OCI-LY1 (cell line): ENCODE measurements around the gene SPOCD1.

Source experiments
- H2AFZ ChIP-seq: fragments of 200-600 bp; sonication (generic), shearing (Covaris generic); 2 replicates; pipeline ENCODE4 v1.6.0; 2014; ENCODE audit warnings: antibody characterized with exemption, mild to moderate bottlenecking, low read length
- H3F3A ChIP-seq: fragments of 200-600 bp; sonication (generic), shearing (Covaris generic); 2 replicates; pipeline ENCODE4 v1.6.0; 2014; ENCODE audit warnings: mild to moderate bottlenecking, antibody characterized with exemption, low read length, moderate library complexity; ENCODE audit not compliant: insufficient read depth
- H3K27ac ChIP-seq: fragments of 200-600 bp; sonication (generic); 2 replicates; pipeline ENCODE4 v1.5.1; 2014; ENCODE audit warnings: low read length, mixed run types, mild to moderate bottlenecking, low read depth; ENCODE audit not compliant: poor library complexity, severe bottlenecking
- H3K27me3 ChIP-seq: fragments of 200-600 bp; sonication (generic); 2 replicates; pipeline ENCODE4 v1.6.0; 2014; ENCODE audit warnings: antibody characterized with exemption, mild to moderate bottlenecking, low read length, moderate library complexity; ENCODE audit not compliant: insufficient read depth
- H3K36me3 ChIP-seq: fragments of 200-600 bp; sonication (generic); 2 replicates; pipeline ENCODE4 v1.6.1; 2014; ENCODE audit warnings: mild to moderate bottlenecking, antibody characterized with exemption, low read length, moderate library complexity, mixed read lengths; ENCODE audit not compliant: insufficient read depth
- H3K4me1 ChIP-seq: fragments of 200-600 bp; sonication (generic); 2 replicates; pipeline ENCODE4 v1.5.1; 2014; ENCODE audit warnings: mild to moderate bottlenecking, low read length, moderate library complexity; ENCODE audit not compliant: insufficient read depth, severe bottlenecking
- H3K4me2 ChIP-seq: fragments of 200-600 bp; sonication (generic), shearing (Covaris generic); 2 replicates; pipeline ENCODE4 v1.6.1; 2014; ENCODE audit warnings: low read length
- H3K4me3 ChIP-seq: fragments of 200-600 bp; sonication (generic); 2 replicates; pipeline ENCODE4 v1.5.1; 2014; ENCODE audit warnings: low read length, low read depth, mild to moderate bottlenecking, mixed read lengths; ENCODE audit not compliant: poor library complexity, severe bottlenecking
- H3K79me2 ChIP-seq: fragments of 200-600 bp; shearing (Covaris generic); 2 replicates; pipeline ENCODE4 v1.6.1; 2016; ENCODE audit warnings: mixed run types, low read length, mixed read lengths; ENCODE audit not compliant: insufficient read depth
- H3K9ac ChIP-seq: fragments of 200-600 bp; sonication (generic), shearing (Covaris generic); 2 replicates; pipeline ENCODE4 v1.6.1; 2014; ENCODE audit warnings: mild to moderate bottlenecking, low read length, mixed read lengths
- H3K9me2 ChIP-seq: fragments of 200-600 bp; sonication (generic), shearing (Covaris generic); 2 replicates; pipeline ENCODE4 v1.6.1; 2014; ENCODE audit warnings: low read depth, mild to moderate bottlenecking, low read length, mixed read lengths
- H3K9me3 ChIP-seq: fragments of 200-600 bp; shearing (Covaris generic); 2 replicates; pipeline ENCODE4 v1.6.1; 2014; ENCODE audit warnings: low read length, mixed read lengths
- H4K20me1 ChIP-seq: fragments of 200-600 bp; sonication (generic), shearing (Covaris generic); 2 replicates; pipeline ENCODE4 v1.6.0; 2016; ENCODE audit warnings: mild to moderate bottlenecking, low read length; ENCODE audit not compliant: insufficient read depth
- CTCF ChIP-seq: fragments of 200-600 bp; sonication (generic), shearing (Covaris generic); IDR thresholded peaks from 2 replicates; pipeline ENCODE4 v1.5.1; 2017; ENCODE audit warnings: mild to moderate bottlenecking, antibody characterized with exemption, low read length, moderate library complexity, mixed read lengths
- EZH2 ChIP-seq: fragments of 200-600 bp; sonication (generic), shearing (Covaris generic); IDR thresholded peaks from 2 replicates; pipeline ENCODE4 v1.8.0; 2017; ENCODE audit warnings: borderline replicate concordance, mixed run types, mild to moderate bottlenecking, antibody characterized with exemption, low read length, moderate library complexity, mixed read lengths

SPOCD1 gene

GRCh38 chr1:31811605-31812004, 4.2 kb downstream of the SPOCD1 start:
- no peak overlapping the region for H3K9ac ChIP-seq
- peaks cover 6% of the 10 kb centered on the region for H3K4me1 ChIP-seq
- H3K36me3 ChIP-seq = no peaks in the 10 kb centered on the region
- H3K27ac ChIP-seq = no peak overlapping the region
- H4K20me1 ChIP-seq = no peaks in the 10 kb centered on the region
- no peaks in the 10 kb centered on the region for H3F3A ChIP-seq
- no peak overlapping the region for H2AFZ ChIP-seq
- TF ChIP-seq CTCF = no peak
- TF ChIP-seq EZH2 = no peak
- no peaks in the 10 kb centered on the region for H3K9me3 ChIP-seq
- H3K9me2 ChIP-seq = no peaks in the 10 kb centered on the region
- H3K4me3 ChIP-seq = no peak overlapping the region
- no peaks in the 10 kb centered on the region for H3K79me2 ChIP-seq
- no peak overlapping the region for H3K4me2 ChIP-seq
- no peaks in the 10 kb centered on the region for H3K27me3 ChIP-seq

- no peak for TF ChIP-seq CTCF
- TF ChIP-seq EZH2 = no peak
- no peaks in the 10 kb centered on the region for H3F3A ChIP-seq
- H3K9ac ChIP-seq = no peak overlapping the region
- H3K27ac ChIP-seq = no peak overlapping the region
- no peaks in the 10 kb centered on the region for H3K4me1 ChIP-seq
- H3K4me2 ChIP-seq = no peak overlapping the region
- no peaks in the 10 kb centered on the region for H3K27me3 ChIP-seq
- H3K79me2 ChIP-seq = no peaks in the 10 kb centered on the region
- no peaks in the 10 kb centered on the region for H3K9me3 ChIP-seq
- no peaks in the 10 kb centered on the region for H4K20me1 ChIP-seq
- no peaks in the 10 kb centered on the region for H3K36me3 ChIP-seq
- H3K9me2 ChIP-seq = no peaks in the 10 kb centered on the region
- no peak overlapping the region for H2AFZ ChIP-seq
- H3K4me3 ChIP-seq = no peak overlapping the region
Observed at GRCh38 chr1:31809698-31810097, 6.1 kb downstream of the SPOCD1 start.

GRCh38 chr1:31807273-31808048, 8.4 kb downstream of the SPOCD1 start:
- Histone ChIP-seq H3K27me3 (no peaks in the 10 kb centered on the region), H3K9me3 (no peaks in the 10 kb centered on the region), H3K4me2 (no peak overlapping the region), H3K4me3 (no peak overlapping the region), H3K9ac (no peak overlapping the region), H3K4me1 (peaks cover 4% of the 10 kb centered on the region), H3K79me2 (no peaks in the 10 kb centered on the region), H3K9me2 (no peaks in the 10 kb centered on the region), H3K36me3 (no peaks in the 10 kb centered on the region), H3K27ac (no peak overlapping the region), H2AFZ (no peak overlapping the region), H3F3A (no peaks in the 10 kb centered on the region), H4K20me1 (no peaks in the 10 kb centered on the region)
- TF ChIP-seq CTCF (no peak), EZH2 (no peak)
